Measurements from ENCODE around the gene MYO9B. TPM values are rescaled to one million over a fixed set of nuclear protein-coding genes. Genes with fewer than 3 reads are reported as not detected.

MYO9B gene
- total and polyA plus RNA-seq, 2 of the 13 experiments (the other 11 are each of a cell fraction or from before 2014, with no cell fraction given) = 18.0 to 18.3 TPM

- TF ChIP-seq AFF4 (CRISPR knock-in tag; IDR thresholded peaks at IDR 0.05) (no peak), ZBTB3 (CRISPR knock-in tag; IDR thresholded peaks at IDR 0.05; ENCODE audit: borderline replicate concordance, low read depth) (no peak), ZNF792 (CRISPR knock-in tag; IDR thresholded peaks at IDR 0.05) (no peak), NR2F1 (CRISPR knock-in tag; IDR thresholded peaks at IDR 0.05) (0 out of 4 replicates have a peak, but pooled peaks of 1 of the 2 experiments have one; percentile 17), ZNF138 (CRISPR knock-in tag; IDR thresholded peaks at IDR 0.05; ENCODE audit: low read depth) (no peak), PATZ1 (CRISPR knock-in tag; IDR thresholded peaks at IDR 0.05) (0 out of 2 replicates have a peak, but pooled peaks have one; percentile 21), THAP9 (CRISPR knock-in tag; IDR thresholded peaks at IDR 0.05; ENCODE audit: borderline replicate concordance) (no peak), CERS6 (CRISPR knock-in tag; IDR thresholded peaks at IDR 0.05) (no peak), ZFP1 (CRISPR knock-in tag; IDR thresholded peaks at IDR 0.05) (no peak), RXRA (CRISPR knock-in tag; IDR thresholded peaks at IDR 0.05) (no peak; the same call in 1 of the 2 replicates), IRF9 (CRISPR knock-in tag; IDR thresholded peaks at IDR 0.05; ENCODE audit: borderline replicate concordance) (no peak), HMGXB4 (CRISPR knock-in tag; IDR thresholded peaks at IDR 0.05; ENCODE audit: borderline replicate concordance in 1 of 2, low read depth in 1 of 2) (no peak), NAIF1 (CRISPR knock-in tag; IDR thresholded peaks at IDR 0.05; ENCODE audit: borderline replicate concordance) (no peak), RORA (CRISPR knock-in tag; IDR thresholded peaks at IDR 0.05) (no peak), EEA1 (CRISPR knock-in tag; IDR thresholded peaks at IDR 0.05; ENCODE audit: borderline replicate concordance) (no peak), SRY (CRISPR knock-in tag; IDR thresholded peaks at IDR 0.05) (no peak)
These were observed 144.7 kb downstream of the MYO9B start (continued) for GRCh38 chr19:17220207-17220758.
